Left cardiac atrium (tissue), 4 donors: Measurements from ENCODE around the gene CACNA1D. TPM values are rescaled to one million over a fixed set of nuclear protein-coding genes. Genes with fewer than 3 reads are reported as not detected.

Experiments
- ATAC-seq, 2 donors: fragments of 200-7000 bp; cut with Tn5 transposase; one replicate each; pipeline ENCODE4 v1.9.1; 2020; ENCODE audit warnings: mild to moderate bottlenecking in 2 of 2, moderate library complexity in 2 of 2
- DNase-seq: peaks from one replicate; pipeline ENCODE4 v3.0.0-alpha.2; 2020
- intact Hi-C, 2 donors: fragments of 100-400 bp; cut with DNase I; formaldehyde crosslinking; loops; one replicate each; pipeline versions ENCODE4 v1.14.1 to v1.15.1; 2022 to 2023
- total RNA-seq, 2 donors: library from RNA; stranded (reverse); fragmentation: NEBNext Ultra II Directional; extraction: Animal tissue kit (Norgen Biotek cat#: 25700); gene quantifications; one replicate each; pipeline ENCODE4 v1.2.1, GENCODE V29; 2021
- donor health status: DM: no; HTN: yes; CAD: no.
- donor health status: DM: no; HTN: yes; CAD: no; lungs with severe emphysema.
- donor health status: DM: yes; HTN: yes; CAD: no.
- donor health status: Dilated cardiomyopathy.

Gene CACNA1D
- total RNA-seq, 2 donors from 2014 or later = 2.4 to 6.9 TPM

DNA sequence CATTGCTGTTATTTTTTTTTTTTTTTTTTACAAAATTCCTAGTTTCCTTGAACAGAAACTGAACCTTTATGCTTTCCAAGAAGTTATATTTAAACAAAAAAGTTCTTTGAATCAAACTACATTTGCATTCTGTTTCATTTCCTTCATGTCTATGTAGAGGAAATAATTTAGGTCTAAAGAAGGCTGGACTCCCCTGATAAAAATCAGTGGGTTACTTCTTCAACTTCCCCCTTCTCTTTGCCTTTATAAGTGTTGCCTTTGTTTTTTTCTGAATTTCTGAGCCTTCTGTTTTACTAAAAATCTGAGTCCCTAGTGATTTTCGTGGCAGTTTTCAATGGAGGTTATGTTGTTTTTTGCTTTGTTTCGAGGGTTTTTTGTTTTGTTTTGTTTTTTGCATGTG is 199.0 kb downstream of the CACNA1D start:
- intact Hi-C loops = no loop called here
- DNase-seq = no peak
- no peak for ATAC-seq

DNA sequence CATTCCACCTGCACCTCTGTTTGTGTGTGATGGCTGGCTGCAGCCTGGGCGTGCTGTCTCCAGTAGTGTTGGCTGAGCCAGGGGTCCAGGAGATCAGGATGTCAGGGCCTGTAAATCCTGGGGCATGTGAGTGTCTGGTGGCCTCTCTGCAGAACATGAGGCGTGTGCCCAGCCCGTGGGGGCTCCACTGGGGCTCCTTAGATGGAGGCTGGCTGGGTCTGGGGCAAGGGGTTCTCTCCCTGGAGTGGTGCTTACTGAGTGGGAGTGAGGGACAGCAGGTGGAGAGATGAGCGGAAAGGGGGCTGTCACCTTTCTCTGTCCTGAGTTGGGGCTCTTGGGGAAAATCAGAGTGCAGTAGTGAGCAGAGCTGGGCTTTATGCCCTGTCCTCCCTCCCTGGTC is 199.6 kb downstream of the CACNA1D start:
- intact Hi-C loops = no loop called here
- DNase-seq (no peak), ATAC-seq (no peak)

GRCh38 chr3:53694666-53695323 is 200.4 kb downstream of the CACNA1D start:
- intact Hi-C loops = no loop called here
- ATAC-seq = peak in 1 of 2 donors; percentile 47
- no peak for DNase-seq

DNA sequence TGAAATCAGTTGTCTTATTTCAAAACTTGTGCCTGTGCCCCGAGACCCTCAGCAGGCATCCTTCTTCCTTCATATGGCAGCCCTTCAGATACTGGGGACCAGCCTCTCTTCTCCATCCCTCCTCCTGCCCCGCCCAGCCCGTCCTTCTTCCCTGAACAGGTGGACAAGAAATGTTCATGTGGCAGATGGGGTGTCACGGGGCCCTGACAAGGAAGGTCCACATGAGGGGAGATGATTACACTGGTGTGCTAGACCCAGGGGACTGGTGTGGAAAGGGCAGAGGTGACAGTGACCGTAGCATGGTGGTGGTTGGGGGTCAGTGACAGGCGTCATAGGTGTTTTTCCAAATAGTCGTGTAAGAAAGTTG is 200.9 kb downstream of the CACNA1D start:
- DNase-seq (no peak), ATAC-seq (no peak)
- intact Hi-C loops = no loop called here

- ATAC-seq (peak in 1 of 2 donors; percentile 86), DNase-seq (no peak)
- intact Hi-C loops = no loop called here
Observed at GRCh38 chr3:53696401-53697172, 202.2 kb downstream of the CACNA1D start.

- ATAC-seq = no peak
- intact Hi-C loops = no loop called here
- no peak for DNase-seq
Observed at GRCh38 chr3:53700441-53700840, 206.0 kb downstream of the CACNA1D start.

DNA sequence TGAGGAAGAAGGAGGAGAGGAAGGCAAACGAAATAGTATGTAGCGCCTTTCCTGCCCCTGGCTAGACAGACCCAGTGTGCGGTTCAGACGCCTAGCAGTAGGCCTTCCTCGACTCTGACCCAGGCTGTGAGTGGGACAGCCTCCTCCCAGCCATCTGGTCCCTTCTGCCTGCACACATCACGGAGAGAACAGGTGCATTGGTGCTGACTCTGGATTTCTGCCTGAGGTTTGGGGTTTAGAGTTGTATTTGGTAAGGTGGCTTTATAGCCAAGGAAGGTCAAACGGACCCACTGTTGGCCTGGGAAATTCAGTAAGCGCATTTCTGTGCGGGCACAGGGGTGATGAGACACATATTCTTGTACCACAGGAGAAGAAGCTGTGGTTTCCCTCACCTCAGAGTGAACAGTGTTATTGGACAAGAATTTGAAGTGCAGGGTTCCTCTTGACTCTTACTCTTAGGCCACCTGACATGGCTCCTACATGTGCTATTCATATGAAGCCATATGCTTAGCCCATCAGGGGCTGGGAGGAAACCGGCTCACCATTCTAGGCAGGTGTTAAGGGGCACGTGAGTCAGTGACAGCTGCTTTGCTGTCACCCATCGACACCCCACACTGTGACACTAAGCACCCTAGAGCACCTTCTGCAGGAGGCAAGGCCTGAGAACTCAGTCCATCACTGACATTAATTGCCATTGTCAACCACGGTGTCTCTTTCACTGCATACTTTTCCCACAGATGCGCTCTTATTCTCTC is 208.5 kb downstream of the CACNA1D start:
- ATAC-seq (no peak), DNase-seq (no peak)
- intact Hi-C loops = no loop called here

DNA sequence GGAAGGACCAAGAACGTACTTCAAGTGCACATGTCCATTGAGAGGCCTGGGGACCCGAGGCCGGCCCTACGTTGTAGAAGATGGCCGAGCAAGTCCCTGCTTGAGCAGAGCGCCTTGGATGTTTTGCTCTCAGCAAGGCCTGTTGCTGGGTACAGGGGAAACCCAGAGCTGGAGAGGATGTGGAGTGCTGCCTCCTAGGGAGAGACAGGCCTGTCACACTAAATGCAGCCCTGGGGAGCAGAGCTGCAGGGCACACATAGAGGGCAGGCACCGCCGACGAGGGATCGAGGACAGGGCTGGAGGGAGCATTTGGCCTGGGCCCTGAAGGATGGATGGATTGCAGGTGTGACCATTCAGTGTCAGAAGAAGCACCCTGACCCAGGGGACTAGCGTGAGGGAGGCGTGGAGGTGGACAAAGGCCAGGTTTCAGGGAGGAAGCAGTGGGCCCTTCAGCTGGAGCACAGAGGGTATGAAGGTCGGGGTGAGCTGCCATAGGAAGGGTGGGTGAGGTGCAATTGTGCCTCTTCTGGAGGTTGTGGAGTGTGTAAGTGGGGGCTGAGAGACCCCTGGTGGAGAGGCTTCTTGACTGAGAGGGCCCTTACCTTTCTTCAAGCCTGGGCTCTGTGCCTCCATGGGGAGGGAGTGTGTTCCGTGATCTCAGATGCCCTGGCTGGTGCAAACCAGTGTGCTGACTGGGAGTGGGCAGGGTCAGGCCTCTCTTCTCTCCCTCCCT is 209.4 kb downstream of the CACNA1D start:
- no peak for DNase-seq
- no peak for ATAC-seq
- intact Hi-C loops = no loop called here

DNA sequence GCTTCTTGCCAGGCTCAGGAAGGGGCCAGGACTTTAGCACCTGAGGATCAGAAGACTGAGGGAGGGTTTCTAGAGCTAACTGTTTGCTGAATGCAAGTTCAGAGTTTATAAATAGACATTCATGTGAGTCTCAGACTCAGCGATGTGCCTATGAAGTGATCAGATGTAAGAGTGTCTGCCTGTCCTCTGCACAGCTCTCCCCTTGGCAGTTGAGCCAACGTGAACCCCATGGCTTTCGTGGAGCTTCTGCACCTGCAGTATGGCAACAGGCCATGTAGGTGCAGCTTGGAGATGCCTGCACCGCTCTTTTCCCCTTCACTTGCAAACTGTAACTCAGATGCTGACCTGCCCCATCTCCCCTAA is 209.9 kb downstream of the CACNA1D start:
- ATAC-seq (no peak), DNase-seq (no peak)
- intact Hi-C loops = no loop called here

DNA sequence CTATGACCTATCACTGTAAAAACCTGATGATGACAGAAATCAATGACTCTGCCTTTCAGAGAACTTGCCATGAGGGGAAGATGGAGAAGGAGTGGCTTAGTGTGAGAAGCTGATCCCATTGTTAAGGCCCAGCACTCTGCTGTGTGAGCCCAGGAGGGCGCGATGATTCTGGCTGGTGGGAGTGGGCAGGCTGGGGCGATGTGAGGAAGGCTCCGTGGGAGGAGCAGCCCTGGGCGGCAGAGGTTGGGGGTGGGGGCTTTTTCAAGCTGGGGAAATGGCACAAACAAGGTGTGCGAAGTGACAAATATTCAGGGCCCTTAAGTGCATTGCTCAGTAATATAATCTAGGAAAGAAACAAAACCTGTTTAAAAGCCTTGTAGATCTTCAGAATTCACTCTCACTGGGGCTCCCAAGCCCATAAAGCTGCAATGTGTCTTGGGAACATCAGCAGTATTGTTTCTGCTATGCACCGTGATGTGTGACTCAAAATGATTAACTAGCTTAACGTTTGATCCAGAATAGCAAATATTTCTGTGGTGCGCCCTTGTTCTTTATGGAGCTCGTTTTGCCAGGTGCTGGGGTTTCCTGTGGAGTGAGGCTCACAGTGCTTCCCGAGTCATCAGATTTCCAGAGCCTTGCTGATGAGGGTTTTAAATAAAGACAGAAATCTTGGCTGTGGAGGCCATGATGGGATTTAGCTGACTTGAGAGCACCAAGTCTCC is 210.8 kb downstream of the CACNA1D start:
- DNase-seq (no peak), ATAC-seq (no peak)
- intact Hi-C loops = no loop called here

- no peak for DNase-seq
- intact Hi-C loops = no loop called here
Observed at GRCh38 chr3:53705774-53706173, 211.4 kb downstream of the CACNA1D start.

DNA sequence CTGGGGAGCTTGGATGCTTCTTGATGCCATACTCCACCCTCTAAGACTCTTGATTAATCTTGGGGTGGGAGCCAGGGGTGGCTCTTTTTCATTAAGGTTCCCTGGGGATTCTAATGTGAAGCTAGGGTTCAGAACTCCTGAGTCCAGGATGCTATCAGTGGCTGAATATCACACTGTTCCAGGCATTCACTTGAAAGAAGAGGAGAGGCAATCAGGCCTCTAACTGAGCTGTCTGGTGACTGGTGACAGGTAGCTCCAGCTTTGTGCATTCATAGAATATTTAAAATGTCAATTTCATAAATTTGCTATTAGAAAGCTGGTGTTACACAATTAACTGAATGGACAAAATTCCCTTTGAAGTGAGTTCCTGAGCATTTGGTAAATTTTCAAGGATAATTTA is 212.8 kb downstream of the CACNA1D start:
- DNase-seq = no peak
- intact Hi-C loops = no loop called here
- peak; percentile 47 to 48 for ATAC-seq

More at GRCh38 chr3:53705774-53706173, 211.4 kb downstream of the CACNA1D start:
- no peak for ATAC-seq

DNA sequence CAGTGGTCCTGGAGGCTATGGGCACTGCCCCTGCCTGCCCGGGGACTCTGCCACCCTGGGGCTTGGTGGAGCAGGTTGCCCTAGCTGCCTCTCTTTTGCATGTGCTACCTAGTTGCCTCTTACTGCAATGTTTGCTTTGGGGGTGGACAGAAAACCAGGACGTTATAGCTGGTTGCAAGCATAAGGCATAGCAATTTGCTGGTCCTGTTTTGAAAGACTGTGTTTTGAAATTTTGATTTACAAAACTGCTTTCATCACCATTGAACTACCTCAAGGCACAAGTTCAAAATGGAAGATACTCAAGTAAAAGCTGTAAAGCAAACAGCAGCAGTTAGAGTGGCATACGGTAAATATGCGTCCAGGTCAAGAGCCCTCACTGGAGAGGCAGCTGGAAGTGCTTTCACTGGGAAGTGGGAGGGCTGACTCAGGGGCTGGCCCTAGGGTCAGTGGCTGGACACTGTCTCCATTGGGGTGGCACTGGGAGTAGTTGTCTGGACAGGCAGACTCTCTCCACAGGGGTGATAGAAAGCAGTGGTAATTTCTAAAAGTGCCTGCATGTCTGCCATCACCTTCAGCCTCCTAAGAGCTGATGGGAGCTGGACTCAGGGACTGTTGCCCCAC is 213.7 kb downstream of the CACNA1D start:
- DNase-seq (peak; percentile 48), ATAC-seq (peak; percentile 76 to 88)
- intact Hi-C loops = loop anchor here in 1 of 2 donors (2.0 kb wide), 1 partner anchor 137 kb away; no protein-coding TSS in a partner anchor

DNA sequence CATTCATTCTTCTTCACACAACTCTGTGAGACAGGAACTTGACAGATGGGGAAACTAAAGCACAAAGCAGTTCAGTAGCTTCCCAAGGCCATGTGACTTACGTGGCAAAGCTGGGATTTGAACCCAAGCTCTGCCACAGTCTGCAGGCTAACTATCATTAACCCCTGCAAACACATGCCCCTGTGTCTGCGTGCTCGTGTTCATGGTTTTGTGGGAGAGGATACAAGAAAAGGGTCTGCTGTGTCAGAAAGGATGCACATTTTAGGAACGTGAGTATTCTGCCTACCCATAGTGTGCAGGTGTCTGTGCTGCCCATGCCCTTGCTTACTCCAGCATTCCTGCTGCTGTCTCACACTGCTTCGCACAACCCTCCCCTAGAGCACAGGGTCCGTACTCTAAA is 214.8 kb downstream of the CACNA1D start:
- intact Hi-C loops = loop anchor here in 1 of 2 donors (2.0 kb wide), 1 partner anchor 138 kb away; no protein-coding TSS in a partner anchor
- DNase-seq (no peak), ATAC-seq (no peak)

GRCh38 chr3:53709860-53710674 is 215.7 kb downstream of the CACNA1D start:
- intact Hi-C loops = loop anchor here in 1 of 2 donors (2.0 to 10.0 kb wide), 4 partner anchors 33 to 408 kb away; no protein-coding TSS in a partner anchor
- ATAC-seq (peak; percentile 49 to 65), DNase-seq (peak; percentile 76)

DNA sequence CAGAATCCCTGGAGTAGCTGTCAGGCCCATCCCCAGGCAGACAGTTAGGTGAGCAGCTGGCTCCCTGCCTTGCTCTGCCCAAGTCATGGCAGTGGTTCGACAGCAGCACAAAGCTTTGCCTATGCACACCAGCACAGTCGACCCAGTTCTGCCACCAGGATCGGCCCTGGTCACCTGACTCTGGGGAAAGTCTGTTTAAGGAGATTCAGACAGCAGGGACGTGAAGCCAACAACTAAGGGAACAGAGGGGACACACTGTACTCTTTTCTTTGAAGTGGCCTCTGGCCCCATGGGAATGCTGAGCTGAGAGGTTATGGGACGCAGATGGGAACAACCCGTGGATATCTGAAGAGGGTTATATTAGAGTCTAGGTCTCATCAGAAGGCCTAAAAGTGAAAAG is 217.0 kb downstream of the CACNA1D start:
- ATAC-seq (peak; percentile 17 to 25), DNase-seq (peak; percentile 52)
- intact Hi-C loops = loop anchor here in 1 of 2 donors (2.0 to 10.0 kb wide), 3 partner anchors 35 to 409 kb away; no protein-coding TSS in a partner anchor

DNA sequence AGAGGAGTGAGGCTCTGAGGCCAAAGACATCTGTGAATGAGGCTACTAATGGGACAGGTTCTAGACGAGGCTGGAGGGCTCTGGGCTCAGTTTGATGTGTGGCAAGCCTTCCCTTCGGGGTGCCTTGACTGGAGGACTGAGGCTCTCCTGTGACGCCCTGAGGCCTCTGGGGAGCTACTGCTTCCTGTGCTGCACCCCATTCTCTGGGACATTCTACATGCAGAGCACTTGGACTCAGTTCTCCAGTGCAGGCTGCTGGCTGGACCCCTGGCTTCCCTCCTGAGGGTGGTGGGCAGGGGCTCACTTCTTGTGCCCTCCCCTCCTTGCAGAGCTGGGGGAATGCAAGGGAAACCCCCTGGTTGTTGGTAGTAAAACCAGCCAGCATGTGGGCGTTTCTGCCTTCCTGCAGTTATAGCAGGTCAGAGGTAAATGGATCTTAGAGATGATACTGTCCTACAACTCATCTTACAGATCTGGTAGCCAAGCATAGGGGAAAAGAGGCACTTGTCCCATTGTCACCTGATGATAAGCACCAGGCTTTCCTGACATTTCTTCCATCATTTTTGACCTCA is 218.5 kb downstream of the CACNA1D start:
- ATAC-seq (no peak), DNase-seq (no peak)
- intact Hi-C loops = loop anchor here in 1 of 2 donors (5.0 to 10.0 kb wide), 2 partner anchors 338 to 411 kb away; no protein-coding TSS in a partner anchor
